Activated CD8-positive, alpha-beta T cell treated with anti-CD3 and anti-CD28 coated beads for 36 hours (primary cell): Measurements from ENCODE around the gene SYT12. TPM values are rescaled to one million over a fixed set of nuclear protein-coding genes. Genes with fewer than 3 reads are reported as not detected.

Experiments used
- ATAC-seq: fragments of 200-7000 bp; cut with Tn5 transposase; one replicate; pipeline ENCODE4 v1.10.0; 2021; ENCODE audit warnings: mild to moderate bottlenecking, moderate library complexity
- CTCF ChIA-PET: fragments of 350-600 bp; sonication (Branson Sonifier 250); formaldehyde crosslinking; loops from one replicate; lab custom pipeline; 2021; ENCODE audit warnings: antibody characterized with exemption; lab: Charles Lee
- POLR2A ChIA-PET: fragments of 350-600 bp; sonication (Branson Sonifier 250); formaldehyde crosslinking; loops from one replicate; lab custom pipeline; 2021; ENCODE audit warnings: antibody characterized with exemption; lab: Charles Lee
- DNase-seq: peaks from one replicate; pipeline ENCODE4 v3.0.0-alpha.2; 2020
- H3K27ac Mint-ChIP-seq: one replicate; pipeline ENCODE4 v1.8.0; 2021; ENCODE audit warnings: mild to moderate bottlenecking, mixed read lengths
- H3K27me3 Mint-ChIP-seq: one replicate; pipeline ENCODE4 v1.8.0; 2021; ENCODE audit warnings: mixed read lengths
- H3K36me3 Mint-ChIP-seq: one replicate; pipeline ENCODE4 v1.8.0; 2021; ENCODE audit warnings: low read depth, mixed read lengths
- H3K4me1 Mint-ChIP-seq: one replicate; pipeline ENCODE4 v1.8.0; 2021; ENCODE audit warnings: low read depth, mixed read lengths
- H3K4me3 Mint-ChIP-seq: one replicate; pipeline ENCODE4 v1.8.0; 2021; ENCODE audit warnings: mild to moderate bottlenecking, moderate library complexity, mixed read lengths
- H3K9me3 Mint-ChIP-seq: one replicate; pipeline ENCODE4 v1.8.0; 2021; ENCODE audit warnings: mixed read lengths
- CTCF ChIP-seq: fragments of 200-600 bp; IDR thresholded peaks from one replicate; pipeline ENCODE4 v1.8.0; 2022; ENCODE audit warnings: antibody characterized with exemption, mild to moderate bottlenecking
- intact Hi-C: fragments of 100-400 bp; cut with micrococcal nuclease; formaldehyde crosslinking; loops from one replicate; pipeline ENCODE4 v1.10.0; 2022
- microRNA-seq: library from miRNA; unstranded; fragments of <30 nt; microRNA quantifications from one replicate; pipeline ENCODE4 v1.2.0, GENCODE V29; 2022; ENCODE audit warnings: borderline microRNAs expressed, borderline replicate concordance
- total RNA-seq, 2 experiments: library from RNA; stranded (reverse); gene quantifications; one replicate each; pipeline ENCODE4 v1.2.3, GENCODE V29; 2021

Gene SYT12
- total RNA-seq, 2 experiments from 2014 or later = not detected

DNA sequence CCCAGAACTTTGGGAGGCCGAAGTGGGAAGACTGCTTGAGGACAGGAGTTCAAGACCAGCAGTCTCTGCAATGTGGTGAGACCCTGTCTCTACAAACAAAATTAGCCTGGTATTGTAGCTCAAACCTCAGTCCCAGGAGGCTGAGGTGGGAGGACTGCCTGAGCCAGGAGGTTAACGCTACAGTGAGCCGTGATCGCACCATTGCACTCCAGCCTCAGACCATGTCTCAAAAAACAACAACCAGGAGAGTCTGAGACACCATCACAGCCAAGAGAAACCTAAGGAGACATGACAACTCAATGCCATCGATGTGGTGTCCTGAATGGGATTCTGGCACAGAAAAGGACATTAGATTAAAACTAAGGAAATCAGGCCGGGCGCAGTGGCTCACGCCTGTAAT lies 67.8 kb downstream of the SYT12 start:
- Mint-ChIP-seq H3K9me3 (no peaks in the 10 kb centered on the region), H3K4me3 (no peak overlapping the region), H3K4me1 (no peaks in the 10 kb centered on the region), H3K27ac (no peak overlapping the region), H3K36me3 (no peaks in the 10 kb centered on the region), H3K27me3 (no peaks in the 10 kb centered on the region)
- no peak for ATAC-seq
- no peak for TF ChIP-seq CTCF
- ChIA-PET CTCF (no interaction called here), POLR2A (no interaction called here)
- intact Hi-C loops = no loop called here
- no peak for DNase-seq

- ChIA-PET CTCF (interaction anchor here (0.8 to 1.8 kb wide), 6 partner anchors 9 to 72 kb away, joined by 3 to 7 read pairs (median 3); no protein-coding TSS in a partner anchor), POLR2A (interaction anchor here (1.7 kb wide), 1 partner anchor 10 kb away, joined by 5 read pairs; no protein-coding TSS in a partner anchor)
- Mint-ChIP-seq H3K4me1 (peaks cover 6% of the 10 kb centered on the region), H3K9me3 (no peaks in the 10 kb centered on the region), H3K27ac (no peak overlapping the region), H3K4me3 (no peak overlapping the region), H3K27me3 (no peaks in the 10 kb centered on the region), H3K36me3 (no peaks in the 10 kb centered on the region)
- no peak for ATAC-seq
- no peak for DNase-seq
- intact Hi-C loops = no loop called here
- TF ChIP-seq CTCF = no peak
Observed at GRCh38 chr11:67095214-67095507, 72.2 kb downstream of the SYT12 start.

- no peak for ATAC-seq
- POLR2A ChIA-PET = no interaction called here
Observed at GRCh38 chr11:67098799-67099429, 76.0 kb downstream of the SYT12 start.

GRCh38 chr11:67099831-67100324 lies 76.9 kb downstream of the SYT12 start:
- Mint-ChIP-seq H3K4me1 (peaks cover 29% of the 10 kb centered on the region), H3K36me3 (no peaks in the 10 kb centered on the region), H3K4me3 (no peak overlapping the region), H3K9me3 (no peaks in the 10 kb centered on the region), H3K27ac (peak overlapping the region; percentile 64), H3K27me3 (no peaks in the 10 kb centered on the region)
- POLR2A ChIA-PET = no interaction called here
- CTCF ChIA-PET = interaction anchor here (1.4 to 1.7 kb wide), 2 partner anchors 18 to 19 kb away, joined by 3 to 4 read pairs; no protein-coding TSS in a partner anchor
- intact Hi-C loops = no loop called here
- ATAC-seq = peak; percentile 54
- no peak for TF ChIP-seq CTCF
- DNase-seq = peak; percentile 26

More at GRCh38 chr11:67098799-67099429, 76.0 kb downstream of the SYT12 start:
- CTCF ChIA-PET = interaction anchor here (1.0 to 1.7 kb wide), 2 partner anchors 17 to 28 kb away, joined by 3 to 4 read pairs; no protein-coding TSS in a partner anchor
- Mint-ChIP-seq H3K4me1 (peaks cover 20% of the 10 kb centered on the region), H3K4me3 (no peak overlapping the region), H3K27me3 (no peaks in the 10 kb centered on the region), H3K36me3 (no peaks in the 10 kb centered on the region), H3K9me3 (no peaks in the 10 kb centered on the region), H3K27ac (peak overlapping the region; percentile 21)
- no peak for DNase-seq
- no peak for TF ChIP-seq CTCF
- intact Hi-C loops = no loop called here

Small RNA genes within 50 kb of the gene (microRNA-seq; reads per million reads assigned to microRNA genes)
- gene MIR6860 = not detected

Other genes starting within 250 kb of the SYT12 start
- 10 to 100 TPM; 22.1 to 26.8 TPM for gene RCE1, start 179.7 kb upstream of the SYT12 start, total RNA-seq
- gene LRFN4, start 166.1 kb upstream of the SYT12 start, total RNA-seq = 10 to 100 TPM; 36.0 to 39.2 TPM
- gene PC, start 64.8 kb upstream of the SYT12 start, total RNA-seq = 1 to 10 TPM; 5.6 to 6.5 TPM
- gene C11orf86, start 47.8 kb upstream of the SYT12 start, total RNA-seq = not detected
- gene RHOD, start 33.7 kb downstream of the SYT12 start, total RNA-seq = under 1 TPM in 1 of 2 experiments, not detected in 1; 0.56 TPM
- 10 to 100 TPM; 79.6 to 88.1 TPM for gene KDM2A, start 96.1 kb downstream of the SYT12 start, total RNA-seq
- 100 to 1,000 TPM; 303 to 305 TPM for gene GRK2, start 243.3 kb downstream of the SYT12 start, total RNA-seq